SU-DHL-6 (cell line): Measurements from ENCODE around the gene NDUFV3.

Source experiments
- EZH2phosphoT487 ChIP-seq: fragments of 200-600 bp; sonication (generic), shearing (Covaris generic); conservative IDR thresholded peaks from 2 replicates; pipeline ENCODE4 v1.6.1; 2018; ENCODE audit warnings: mild to moderate bottlenecking, antibody characterized with exemption, low read length, moderate library complexity, mixed read lengths
- TF ChIP-seq, protein P1 (sequence below): fragments of 200-600 bp; sonication (generic); IDR thresholded peaks from one replicate; pipeline ENCODE4 v1.5.1; 2017; ENCODE audit warnings: antibody characterized with exemption, mild to moderate bottlenecking, low read length, moderate library complexity; ENCODE audit not compliant: insufficient read depth, poor library complexity, severe bottlenecking

DNA sequence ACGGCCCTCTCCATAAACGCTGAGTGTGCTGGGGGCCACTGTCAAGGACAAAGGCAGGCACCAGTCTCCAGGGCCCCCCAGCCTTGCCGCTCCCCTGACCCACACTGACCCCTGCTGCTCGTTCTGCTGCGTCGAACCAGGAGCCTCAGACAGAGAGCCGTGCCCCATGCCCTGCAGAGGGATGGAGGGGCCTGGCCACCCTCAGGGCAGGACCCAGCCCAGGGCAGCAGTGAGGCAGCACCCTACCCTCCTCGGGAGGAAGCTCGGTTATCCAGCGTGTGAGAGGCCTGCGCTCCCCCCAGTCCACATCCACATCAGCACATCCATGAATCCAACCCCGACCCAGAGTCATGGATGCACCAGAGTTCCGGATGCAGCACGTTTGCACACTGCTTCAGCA is 28.8 kb upstream of the NDUFV3 start:
- TF ChIP-seq, protein P1, sequence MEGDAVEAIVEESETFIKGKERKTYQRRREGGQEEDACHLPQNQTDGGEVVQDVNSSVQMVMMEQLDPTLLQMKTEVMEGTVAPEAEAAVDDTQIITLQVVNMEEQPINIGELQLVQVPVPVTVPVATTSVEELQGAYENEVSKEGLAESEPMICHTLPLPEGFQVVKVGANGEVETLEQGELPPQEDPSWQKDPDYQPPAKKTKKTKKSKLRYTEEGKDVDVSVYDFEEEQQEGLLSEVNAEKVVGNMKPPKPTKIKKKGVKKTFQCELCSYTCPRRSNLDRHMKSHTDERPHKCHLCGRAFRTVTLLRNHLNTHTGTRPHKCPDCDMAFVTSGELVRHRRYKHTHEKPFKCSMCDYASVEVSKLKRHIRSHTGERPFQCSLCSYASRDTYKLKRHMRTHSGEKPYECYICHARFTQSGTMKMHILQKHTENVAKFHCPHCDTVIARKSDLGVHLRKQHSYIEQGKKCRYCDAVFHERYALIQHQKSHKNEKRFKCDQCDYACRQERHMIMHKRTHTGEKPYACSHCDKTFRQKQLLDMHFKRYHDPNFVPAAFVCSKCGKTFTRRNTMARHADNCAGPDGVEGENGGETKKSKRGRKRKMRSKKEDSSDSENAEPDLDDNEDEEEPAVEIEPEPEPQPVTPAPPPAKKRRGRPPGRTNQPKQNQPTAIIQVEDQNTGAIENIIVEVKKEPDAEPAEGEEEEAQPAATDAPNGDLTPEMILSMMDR = no peak
- TF ChIP-seq EZH2phosphoT487 = no peak
